HEK293 (cell line): ENCODE measurements around the gene PRCP.

Experiments
- CTCF ChIA-PET: fragments of 350-600 bp; formaldehyde crosslinking; extraction: SDS; loops from one replicate; lab custom pipeline; 2021; ENCODE audit warnings: antibody characterized with exemption; lab: Yijun Ruan, JAX
- POLR2A ChIA-PET: fragments of 300-600 bp; formaldehyde crosslinking; extraction: SDS; loops from one replicate; lab custom pipeline; 2020; ENCODE audit warnings: antibody characterized with exemption, inconsistent platforms; lab: Yijun Ruan, JAX
- H3K27ac ChIP-seq: fragments of 200-500 bp; sonication (Bioruptor generic); 2 replicates; pipeline ENCODE4 v1.5.1; 2014; ENCODE audit warnings: low read depth, low read length, control low read depth, inconsistent platforms; ENCODE audit errors: extremely low read depth
- H3K36me3 ChIP-seq, 2 experiments: fragments of 200-500 bp in 1 of 2; sonication (Bioruptor generic) in 1 of 2; 1 replicate in 1 of 2; 2 replicates in 1 of 2; pipeline ENCODE4 v1.5.1; 2014 to 2017; ENCODE audit warnings: inconsistent platforms in 2 of 2, low read length in 2 of 2; ENCODE audit not compliant: control insufficient read depth in 2 of 2, insufficient read depth in 1 of 2
- H3K4me1 ChIP-seq: fragments of 200-500 bp; sonication (Bioruptor generic); 2 replicates; pipeline ENCODE4 v1.5.1; 2014; ENCODE audit warnings: mild to moderate bottlenecking, low read length, inconsistent platforms; ENCODE audit not compliant: control insufficient read depth, insufficient read depth
- H3K4me3 ChIP-seq: 2 replicates; pipeline ENCODE4 v1.5.1; 2011; ENCODE audit warnings: low read depth, mild to moderate bottlenecking, control low read depth, low read length, moderate library complexity
- H3K9me3 ChIP-seq: fragments of 200-500 bp; sonication (Bioruptor generic); 2 replicates; pipeline ENCODE4 v1.5.1; 2014; ENCODE audit warnings: low read depth, low read length, inconsistent platforms; ENCODE audit not compliant: control insufficient read depth, insufficient read depth
- GLI4 ChIP-seq: fragments of 450-650 bp; formaldehyde crosslinking; IDR thresholded peaks from 2 replicates; pipeline ENCODE4 v1.5.1; 2016; ENCODE audit warnings: missing biosample characterization, missing genetic modification characterization
- HOXC10 ChIP-seq: sonication (generic); formaldehyde crosslinking; IDR thresholded peaks from 2 replicates; pipeline ENCODE4 v1.8.1; 2023; ENCODE audit warnings: mild to moderate bottlenecking, missing genetic modification reagents
- KLF16 ChIP-seq: fragments of 450-650 bp; formaldehyde crosslinking; IDR thresholded peaks from 2 replicates; pipeline ENCODE4 v1.5.1; 2017; ENCODE audit warnings: missing biosample characterization, missing genetic modification characterization
- KLF9 ChIP-seq: fragments of 450-650 bp; formaldehyde crosslinking; IDR thresholded peaks from 2 replicates; pipeline ENCODE4 v1.5.1; 2016; ENCODE audit warnings: missing biosample characterization, missing genetic modification characterization, low read depth
- SETDB1 ChIP-seq: IDR thresholded peaks from one replicate; pipeline ENCODE4 v1.6.1; 2017; ENCODE audit warnings: mild to moderate bottlenecking, low read length, moderate library complexity, mixed read lengths; ENCODE audit not compliant: insufficient read length
- SP7 ChIP-seq: fragments of 450-650 bp; formaldehyde crosslinking; IDR thresholded peaks from 2 replicates; pipeline ENCODE4 v1.5.1; 2016; ENCODE audit warnings: missing biosample characterization, missing genetic modification characterization
- ZEB2 ChIP-seq: fragments of 450-650 bp; formaldehyde crosslinking; IDR thresholded peaks from 2 replicates; pipeline ENCODE4 v1.5.1; 2016; ENCODE audit warnings: missing biosample characterization, missing genetic modification characterization
- ZNF18 ChIP-seq: fragments of 450-650 bp; formaldehyde crosslinking; IDR thresholded peaks from 2 replicates; pipeline ENCODE4 v1.5.1; 2016; ENCODE audit warnings: missing biosample characterization, missing genetic modification characterization
- ZNF184 ChIP-seq: fragments of 450-650 bp; IDR thresholded peaks from 2 replicates; pipeline ENCODE4 v1.5.1; 2018; ENCODE audit warnings: missing biosample characterization, mild to moderate bottlenecking, missing genetic modification characterization
- ZNF23 ChIP-seq: fragments of 450-650 bp; formaldehyde crosslinking; IDR thresholded peaks from 2 replicates; pipeline ENCODE4 v1.5.1; 2016; ENCODE audit warnings: missing biosample characterization, missing genetic modification characterization, borderline replicate concordance
- ZNF404 ChIP-seq: fragments of 450-650 bp; formaldehyde crosslinking; IDR thresholded peaks from 2 replicates; pipeline ENCODE4 v1.5.1; 2017; ENCODE audit warnings: missing biosample characterization, missing genetic modification characterization
- ZNF518A ChIP-seq: fragments of 450-650 bp; formaldehyde crosslinking; conservative IDR thresholded peaks from 2 replicates; pipeline ENCODE4 v1.5.1; 2016; ENCODE audit warnings: low read depth, missing biosample characterization, missing genetic modification characterization
- ZNF530 ChIP-seq: fragments of 450-650 bp; formaldehyde crosslinking; IDR thresholded peaks from 2 replicates; pipeline ENCODE4 v1.5.1; 2016; ENCODE audit warnings: low read depth, missing biosample characterization, missing genetic modification characterization
- TF ChIP-seq, protein P1 (sequence below): fragments of 450-650 bp; formaldehyde crosslinking; IDR thresholded peaks from 2 replicates; pipeline ENCODE4 v1.5.1; 2016; ENCODE audit warnings: missing biosample characterization, missing genetic modification characterization
- TF ChIP-seq, protein P2 (sequence below): fragments of 450-650 bp; formaldehyde crosslinking; IDR thresholded peaks from 2 replicates; pipeline ENCODE4 v1.5.1; 2016; ENCODE audit warnings: missing biosample characterization, missing genetic modification characterization

Gene PRCP

GRCh38 chr11:82854242-82854641 is 46.0 kb downstream of the PRCP start:
- Histone ChIP-seq H3K9me3 (no peaks in the 10 kb centered on the region), H3K4me1 (peaks cover 2% of the 10 kb centered on the region; the same call in 1 of the 2 replicates), H3K27ac (no peak overlapping the region), H3K36me3 (peaks cover 0 to 11% of the 10 kb centered on the region in 2 experiments; a peak in 1 of 3 replicates), H3K4me3 (no peak overlapping the region)
- TF ChIP-seq, protein P1, sequence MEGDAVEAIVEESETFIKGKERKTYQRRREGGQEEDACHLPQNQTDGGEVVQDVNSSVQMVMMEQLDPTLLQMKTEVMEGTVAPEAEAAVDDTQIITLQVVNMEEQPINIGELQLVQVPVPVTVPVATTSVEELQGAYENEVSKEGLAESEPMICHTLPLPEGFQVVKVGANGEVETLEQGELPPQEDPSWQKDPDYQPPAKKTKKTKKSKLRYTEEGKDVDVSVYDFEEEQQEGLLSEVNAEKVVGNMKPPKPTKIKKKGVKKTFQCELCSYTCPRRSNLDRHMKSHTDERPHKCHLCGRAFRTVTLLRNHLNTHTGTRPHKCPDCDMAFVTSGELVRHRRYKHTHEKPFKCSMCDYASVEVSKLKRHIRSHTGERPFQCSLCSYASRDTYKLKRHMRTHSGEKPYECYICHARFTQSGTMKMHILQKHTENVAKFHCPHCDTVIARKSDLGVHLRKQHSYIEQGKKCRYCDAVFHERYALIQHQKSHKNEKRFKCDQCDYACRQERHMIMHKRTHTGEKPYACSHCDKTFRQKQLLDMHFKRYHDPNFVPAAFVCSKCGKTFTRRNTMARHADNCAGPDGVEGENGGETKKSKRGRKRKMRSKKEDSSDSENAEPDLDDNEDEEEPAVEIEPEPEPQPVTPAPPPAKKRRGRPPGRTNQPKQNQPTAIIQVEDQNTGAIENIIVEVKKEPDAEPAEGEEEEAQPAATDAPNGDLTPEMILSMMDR (tag by site-specific recombination) = no peak
- TF ChIP-seq SP7 = no peak
- TF ChIP-seq SETDB1 = no peak
- no peak for TF ChIP-seq ZNF530 (tag by site-specific recombination)
- no peak for TF ChIP-seq ZNF404 (tag by site-specific recombination)
- TF ChIP-seq GLI4 (tag by site-specific recombination) = no peak
- no peak for TF ChIP-seq ZEB2
- TF ChIP-seq ZNF184 (tag by site-specific recombination) = no peak
- TF ChIP-seq, protein P2, sequence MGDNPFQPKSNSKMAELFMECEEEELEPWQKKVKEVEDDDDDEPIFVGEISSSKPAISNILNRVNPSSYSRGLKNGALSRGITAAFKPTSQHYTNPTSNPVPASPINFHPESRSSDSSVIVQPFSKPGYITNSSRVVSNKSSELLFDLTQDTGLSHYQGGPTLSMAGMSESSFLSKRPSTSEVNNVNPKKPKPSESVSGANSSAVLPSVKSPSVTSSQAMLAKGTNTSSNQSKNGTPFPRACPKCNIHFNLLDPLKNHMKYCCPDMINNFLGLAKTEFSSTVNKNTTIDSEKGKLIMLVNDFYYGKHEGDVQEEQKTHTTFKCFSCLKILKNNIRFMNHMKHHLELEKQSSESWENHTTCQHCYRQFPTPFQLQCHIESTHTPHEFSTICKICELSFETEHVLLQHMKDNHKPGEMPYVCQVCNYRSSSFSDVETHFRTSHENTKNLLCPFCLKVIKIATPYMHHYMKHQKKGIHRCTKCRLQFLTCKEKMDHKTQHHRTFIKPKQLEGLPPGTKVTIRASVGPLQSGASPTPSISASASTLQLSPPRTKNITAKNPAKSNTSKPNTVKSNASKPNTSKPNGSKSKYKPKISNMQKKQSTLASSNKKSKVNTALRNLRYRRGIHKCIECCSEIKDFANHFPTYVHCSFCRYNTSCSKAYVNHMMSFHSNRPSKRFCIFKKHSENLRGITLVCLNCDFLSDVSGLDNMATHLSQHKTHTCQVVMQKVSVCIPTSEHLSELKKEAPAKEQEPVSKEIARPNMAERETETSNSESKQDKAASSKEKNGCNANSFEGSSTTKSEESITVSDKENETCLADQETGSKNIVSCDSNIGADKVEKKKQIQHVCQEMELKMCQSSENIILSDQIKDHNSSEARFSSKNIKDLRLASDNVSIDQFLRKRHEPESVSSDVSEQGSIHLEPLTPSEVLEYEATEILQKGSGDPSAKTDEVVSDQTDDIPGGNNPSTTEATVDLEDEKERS (tag by site-specific recombination) = no peak
- TF ChIP-seq ZNF18 (tag by site-specific recombination) = no peak
- no peak for TF ChIP-seq KLF9 (tag by site-specific recombination)
- no peak for TF ChIP-seq HOXC10 (CRISPR knock-in tag)
- no peak for TF ChIP-seq ZNF518A (tag by site-specific recombination)
- TF ChIP-seq KLF16 (tag by site-specific recombination) = no peak
- no peak for TF ChIP-seq ZNF23 (tag by site-specific recombination)
- CTCF ChIA-PET = interaction anchor here (1.3 kb wide), 1 partner anchor 13 kb away, joined by 3 read pairs; no protein-coding TSS in a partner anchor
- POLR2A ChIA-PET = no interaction called here
